KMS-11 (cell line): Measurements from ENCODE around the gene SOWAHD.
A peak's percentile ranks its signal among the peaks of the same experiment; 100 is the strongest.

Experiments used
- H2AFZ ChIP-seq: fragments of 200-600 bp; sonication (generic); 2 replicates; pipeline ENCODE4 v1.6.1; 2016; ENCODE audit warnings: antibody characterized with exemption, mixed run types, low read depth
- H3K27ac ChIP-seq: fragments of 200-600 bp; sonication (generic); 2 replicates; pipeline ENCODE4 v1.6.1; 2016; ENCODE audit warnings: mild to moderate bottlenecking, mixed run types
- H3K27me3 ChIP-seq: fragments of 200-600 bp; sonication (generic); 2 replicates; pipeline ENCODE4 v1.6.1; 2017; ENCODE audit warnings: mild to moderate bottlenecking, low read depth, mixed run types, moderate library complexity; ENCODE audit not compliant: insufficient read depth
- H3K36me3 ChIP-seq: fragments of 200-600 bp; sonication (generic); 2 replicates; pipeline ENCODE4 v1.6.1; 2017; ENCODE audit warnings: mild to moderate bottlenecking, mixed run types; ENCODE audit not compliant: insufficient read depth
- H3K4me1 ChIP-seq: fragments of 200-600 bp; sonication (generic); 2 replicates; pipeline ENCODE4 v1.6.1; 2016; ENCODE audit warnings: mild to moderate bottlenecking, low read depth, mixed run types; ENCODE audit not compliant: poor library complexity, severe bottlenecking
- H3K4me2 ChIP-seq: fragments of 200-600 bp; sonication (generic); 2 replicates; pipeline ENCODE4 v1.7.0; 2016; ENCODE audit warnings: mild to moderate bottlenecking, mixed run types
- H3K4me3 ChIP-seq: fragments of 200-600 bp; sonication (generic); IDR thresholded peaks from 2 replicates; pipeline ENCODE4 v1.6.1; 2017; ENCODE audit warnings: low read depth, low read length, mixed read lengths; ENCODE audit not compliant: insufficient read depth
- H3K79me2 ChIP-seq: fragments of 200-600 bp; sonication (generic); 2 replicates; pipeline ENCODE4 v1.6.1; 2016; ENCODE audit warnings: low read depth, mixed run types; ENCODE audit not compliant: insufficient read depth
- H3K9ac ChIP-seq: fragments of 200-600 bp; sonication (generic); 2 replicates; pipeline ENCODE4 v1.6.1; 2016; ENCODE audit warnings: mild to moderate bottlenecking, mixed run types
- H4K20me1 ChIP-seq: fragments of 200-600 bp; sonication (generic); 2 replicates; pipeline ENCODE4 v1.6.1; 2016; ENCODE audit warnings: mild to moderate bottlenecking, mixed run types; ENCODE audit not compliant: insufficient read depth
- TF ChIP-seq, protein P1 (sequence below): fragments of 200-600 bp; sonication (generic); conservative IDR thresholded peaks from 2 replicates; pipeline ENCODE4 v1.6.1; 2017; ENCODE audit warnings: low read depth, mild to moderate bottlenecking, antibody characterized with exemption, low read length, moderate library complexity, mixed read lengths

The SOWAHD gene

DNA sequence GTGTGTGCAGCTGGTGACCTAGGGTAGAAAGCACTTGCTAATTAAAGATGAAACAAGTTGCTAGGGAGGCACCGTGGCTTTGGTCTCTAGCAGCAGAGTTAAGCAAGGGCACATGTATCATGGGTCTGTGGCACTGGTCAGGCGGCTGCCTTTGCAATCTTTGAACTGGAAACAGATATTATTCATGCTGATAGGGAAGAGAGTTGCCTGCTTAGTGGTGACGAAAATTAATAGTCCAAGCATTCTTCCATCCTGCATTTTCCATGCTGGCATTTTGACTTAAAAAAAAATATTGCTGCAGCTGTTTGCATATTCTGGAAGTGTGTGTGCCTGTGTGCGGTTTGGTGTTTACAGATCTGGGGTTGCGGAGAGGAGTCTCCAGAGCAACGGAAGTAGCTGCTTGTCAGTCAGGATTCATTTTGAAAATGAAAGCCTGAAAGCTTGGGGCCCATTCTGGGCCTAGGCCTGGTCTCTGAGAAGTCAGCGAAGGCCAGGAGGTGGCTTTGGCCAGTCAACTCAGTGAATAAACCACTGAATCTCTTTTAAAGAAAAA is 2.3 kb upstream of the SOWAHD start:
- Histone ChIP-seq H3K9ac (peak overlapping the region; percentile 86), H3K4me3 (no peak overlapping the region), H4K20me1 (no peaks in the 10 kb centered on the region), H3K4me2 (peak overlapping the region; percentile 71), H2AFZ (peak overlapping the region; percentile 67; the same call in 1 of the 2 replicates), H3K27ac (peak overlapping the region; percentile 100), H3K4me1 (peaks cover 63% of the 10 kb centered on the region), H3K79me2 (peaks cover 5% of the 10 kb centered on the region; the same call in 1 of the 2 replicates), H3K36me3 (no peaks in the 10 kb centered on the region), H3K27me3 (no peaks in the 10 kb centered on the region)
- TF ChIP-seq, protein P1, sequence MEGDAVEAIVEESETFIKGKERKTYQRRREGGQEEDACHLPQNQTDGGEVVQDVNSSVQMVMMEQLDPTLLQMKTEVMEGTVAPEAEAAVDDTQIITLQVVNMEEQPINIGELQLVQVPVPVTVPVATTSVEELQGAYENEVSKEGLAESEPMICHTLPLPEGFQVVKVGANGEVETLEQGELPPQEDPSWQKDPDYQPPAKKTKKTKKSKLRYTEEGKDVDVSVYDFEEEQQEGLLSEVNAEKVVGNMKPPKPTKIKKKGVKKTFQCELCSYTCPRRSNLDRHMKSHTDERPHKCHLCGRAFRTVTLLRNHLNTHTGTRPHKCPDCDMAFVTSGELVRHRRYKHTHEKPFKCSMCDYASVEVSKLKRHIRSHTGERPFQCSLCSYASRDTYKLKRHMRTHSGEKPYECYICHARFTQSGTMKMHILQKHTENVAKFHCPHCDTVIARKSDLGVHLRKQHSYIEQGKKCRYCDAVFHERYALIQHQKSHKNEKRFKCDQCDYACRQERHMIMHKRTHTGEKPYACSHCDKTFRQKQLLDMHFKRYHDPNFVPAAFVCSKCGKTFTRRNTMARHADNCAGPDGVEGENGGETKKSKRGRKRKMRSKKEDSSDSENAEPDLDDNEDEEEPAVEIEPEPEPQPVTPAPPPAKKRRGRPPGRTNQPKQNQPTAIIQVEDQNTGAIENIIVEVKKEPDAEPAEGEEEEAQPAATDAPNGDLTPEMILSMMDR = no peak

DNA sequence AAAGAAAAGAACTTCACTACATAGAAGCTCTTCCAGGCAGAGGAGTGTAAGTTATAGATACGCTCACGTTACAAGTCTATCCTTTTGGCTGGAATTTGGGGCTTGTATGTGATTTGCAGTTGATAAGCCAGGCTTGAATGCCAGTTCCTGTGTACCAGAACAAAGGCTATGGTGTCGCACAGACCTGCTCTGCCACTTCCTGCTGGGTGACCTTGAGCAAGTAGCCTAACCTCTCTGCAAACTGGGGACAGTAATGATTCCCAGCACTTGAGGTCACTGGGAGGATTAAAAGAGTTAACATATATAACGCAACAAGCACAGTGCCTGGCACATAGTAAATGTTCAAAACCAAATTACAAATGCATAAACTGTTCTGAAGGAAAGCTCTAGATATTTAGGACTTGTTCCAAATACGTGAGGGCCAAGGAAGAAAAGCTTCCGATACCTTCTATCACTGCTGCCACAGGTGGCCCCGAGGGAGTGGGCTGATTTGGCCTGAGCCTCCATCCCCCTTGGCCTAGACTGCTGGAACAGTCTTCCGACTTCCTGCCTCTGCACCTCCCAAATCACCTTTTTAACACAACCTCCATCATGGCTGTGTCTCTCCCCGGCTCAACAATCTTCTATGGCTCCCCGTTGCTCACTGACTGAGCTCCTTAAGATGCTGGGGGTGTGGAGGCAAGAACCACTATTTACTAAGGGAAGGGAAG is 1.3 kb upstream of the SOWAHD start:
- peaks cover 5% of the 10 kb centered on the region; the same call in 1 of the 2 replicates for H3K79me2 ChIP-seq
- no peaks in the 10 kb centered on the region for H3K36me3 ChIP-seq
- peak overlapping the region; percentile 71 for H3K4me2 ChIP-seq
- H4K20me1 ChIP-seq = no peaks in the 10 kb centered on the region
- peaks cover 69% of the 10 kb centered on the region for H3K4me1 ChIP-seq
- H2AFZ ChIP-seq = peak overlapping the region; percentile 67; the same call in 1 of the 2 replicates
- no peak overlapping the region for H3K4me3 ChIP-seq
- peak overlapping the region; percentile 86 for H3K9ac ChIP-seq
- TF ChIP-seq, protein P1 = no peak
- peak overlapping the region; percentile 100 for H3K27ac ChIP-seq
- no peaks in the 10 kb centered on the region for H3K27me3 ChIP-seq

DNA sequence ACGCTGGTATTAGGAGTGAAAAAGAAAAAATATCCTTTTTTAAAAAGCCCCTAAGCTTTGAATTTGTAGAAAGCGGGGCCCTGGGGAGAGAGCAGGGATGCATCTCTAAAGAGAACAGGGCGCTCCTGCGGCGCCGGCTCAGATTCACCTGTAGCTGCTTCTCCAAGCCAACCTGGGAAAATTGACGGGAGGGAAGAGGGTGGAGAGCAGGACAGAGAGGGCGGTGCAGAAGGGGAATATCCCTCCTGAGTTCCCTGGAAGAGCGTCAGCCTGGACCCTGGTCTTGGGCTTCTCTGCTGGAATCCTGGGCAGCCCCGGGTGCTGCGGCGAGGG is 776 bp upstream of the SOWAHD start:
- TF ChIP-seq, protein P1 = no peak
- H3K27me3 ChIP-seq = no peaks in the 10 kb centered on the region
- no peak overlapping the region; the same call in 1 of the 2 replicates for H3K9ac ChIP-seq
- H3K27ac ChIP-seq = peak overlapping the region; percentile 100
- H4K20me1 ChIP-seq = no peaks in the 10 kb centered on the region
- H3K4me1 ChIP-seq = peaks cover 74% of the 10 kb centered on the region
- H3K4me2 ChIP-seq = peak overlapping the region; percentile 71
- no peak overlapping the region for H3K4me3 ChIP-seq
- no peak overlapping the region for H2AFZ ChIP-seq
- H3K79me2 ChIP-seq = peaks cover 5% of the 10 kb centered on the region; the same call in 1 of the 2 replicates
- no peaks in the 10 kb centered on the region for H3K36me3 ChIP-seq

DNA sequence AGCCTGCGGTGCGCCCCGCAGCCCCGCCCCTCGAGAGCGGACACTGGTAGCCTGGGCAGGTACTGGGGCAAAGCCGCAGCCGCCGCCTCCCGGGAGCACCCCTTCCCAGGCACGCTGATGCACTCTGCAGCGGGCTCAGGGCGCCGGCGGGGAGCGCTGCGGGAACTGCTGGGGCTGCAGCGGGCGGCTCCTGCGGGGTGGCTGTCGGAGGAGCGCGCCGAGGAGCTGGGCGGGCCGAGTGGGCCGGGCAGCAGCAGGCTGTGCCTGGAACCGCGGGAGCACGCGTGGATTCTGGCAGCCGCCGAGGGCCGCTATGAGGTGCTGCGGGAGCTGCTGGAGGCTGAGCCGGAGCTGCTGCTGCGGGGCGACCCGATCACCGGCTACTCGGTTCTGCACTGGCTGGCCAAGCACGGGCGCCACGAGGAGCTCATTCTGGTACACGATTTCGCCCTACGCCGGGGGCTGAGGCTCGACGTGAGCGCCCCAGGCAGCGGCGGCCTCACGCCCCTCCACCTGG is 401 bp downstream of the SOWAHD start:
- H3K79me2 ChIP-seq = peaks cover 5% of the 10 kb centered on the region; the same call in 1 of the 2 replicates
- H3K4me1 ChIP-seq = peaks cover 76% of the 10 kb centered on the region
- H3K36me3 ChIP-seq = no peaks in the 10 kb centered on the region
- no peaks in the 10 kb centered on the region for H3K27me3 ChIP-seq
- H4K20me1 ChIP-seq = no peaks in the 10 kb centered on the region
- H2AFZ ChIP-seq = peak overlapping the region; percentile 71
- peak overlapping the region; percentile 100 for H3K27ac ChIP-seq
- H3K4me2 ChIP-seq = peak overlapping the region; percentile 51
- TF ChIP-seq, protein P1 = no peak
- peak overlapping the region; percentile 46 for H3K9ac ChIP-seq
- H3K4me3 ChIP-seq = no peak overlapping the region
